Mesodermal cell (in vitro differentiated cells): ENCODE measurements around the gene STRIP1.

Experiments
- H3K27ac ChIP-seq: 2 replicates; pipeline ENCODE4 v1.7.0; 2013; ENCODE audit warnings: mild to moderate bottlenecking, low read depth, low read length, moderate library complexity; ENCODE audit not compliant: severe bottlenecking
- H3K36me3 ChIP-seq: 2 replicates; pipeline ENCODE4 v1.7.1; 2013; ENCODE audit warnings: mild to moderate bottlenecking, low read length, moderate library complexity; ENCODE audit not compliant: control insufficient read depth, insufficient read depth
- H3K4me1 ChIP-seq: one replicate; pipeline ENCODE4 v1.7.1; 2013; ENCODE audit warnings: mild to moderate bottlenecking, low read length; ENCODE audit not compliant: insufficient read depth, control insufficient read depth, poor library complexity, severe bottlenecking
- H3K4me3 ChIP-seq: 2 replicates; pipeline ENCODE4 v1.7.0; 2013; ENCODE audit warnings: low read length, control low read depth, mild to moderate bottlenecking; ENCODE audit not compliant: insufficient read depth, poor library complexity, severe bottlenecking; ENCODE audit errors: extremely low read depth
- H3K9me3 ChIP-seq: 2 replicates; pipeline ENCODE4 v1.7.1; 2013; ENCODE audit warnings: mild to moderate bottlenecking, low read length, moderate library complexity; ENCODE audit not compliant: control insufficient read depth
- WGBS, 2 experiments: methylation state at CpG; one replicate each; pipeline ENCODE4 v1.1.5; 2013; ENCODE audit warnings: missing lambda C conversion rate in 2 of 2; ENCODE audit not compliant: insufficient coverage in 2 of 2; 5-methylcytosine and 5-hydroxymethylcytosine counted together

Gene STRIP1

GRCh38 chr1:110094931-110095654, 60.7 kb downstream of the STRIP1 start:
- Histone ChIP-seq H3K36me3 (no peaks in the 10 kb centered on the region), H3K9me3 (peaks cover 9% of the 10 kb centered on the region), H3K4me1 (peaks cover 14% of the 10 kb centered on the region), H3K4me3 (no peak overlapping the region), H3K27ac (no peak overlapping the region)
- WGBS, 2 experiments, result 84% methylated on average over 4 of the region's 7 CpGs

DNA sequence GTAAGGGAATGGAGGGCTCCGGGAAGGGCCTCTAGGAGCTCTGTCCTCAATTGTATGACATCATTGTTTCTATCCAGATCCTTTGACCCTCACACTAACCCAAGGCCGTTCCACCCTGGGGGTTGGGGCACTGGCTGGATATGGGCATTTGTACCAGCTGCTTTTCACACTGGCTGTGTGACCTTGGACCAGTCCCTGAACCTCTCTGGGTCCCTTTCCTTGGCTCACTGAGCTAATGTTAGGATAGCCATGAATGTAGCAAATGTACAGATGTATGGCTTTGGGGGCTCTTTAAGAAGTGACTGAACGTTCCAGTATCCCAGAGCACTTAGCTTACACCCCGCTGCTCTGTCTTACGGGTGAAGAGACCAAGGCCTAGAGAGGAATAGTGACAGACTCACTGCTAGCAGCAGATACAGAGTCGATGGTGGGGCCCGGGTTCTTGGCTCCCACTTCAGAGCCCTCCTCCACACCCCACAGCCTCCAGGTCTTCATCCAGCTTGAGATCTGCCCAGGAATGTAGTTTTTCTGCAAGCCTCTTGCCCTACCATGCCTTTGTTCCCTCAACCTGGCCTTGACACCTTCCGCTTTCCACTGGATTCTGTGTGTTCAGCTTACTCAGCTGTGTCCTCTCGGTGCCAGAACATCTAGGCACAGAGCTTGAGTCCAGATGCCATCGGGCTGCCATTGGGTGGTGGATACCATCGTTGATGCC, 63.2 kb downstream of the STRIP1 start:
- Histone ChIP-seq H3K4me3 (no peak overlapping the region), H3K27ac (no peak overlapping the region), H3K4me1 (peaks cover 12% of the 10 kb centered on the region), H3K9me3 (peaks cover 9% of the 10 kb centered on the region), H3K36me3 (no peaks in the 10 kb centered on the region)
- WGBS, 2 experiments, result 89 to 97% methylated on average over 9 to 10 of the region's 11 CpGs

DNA sequence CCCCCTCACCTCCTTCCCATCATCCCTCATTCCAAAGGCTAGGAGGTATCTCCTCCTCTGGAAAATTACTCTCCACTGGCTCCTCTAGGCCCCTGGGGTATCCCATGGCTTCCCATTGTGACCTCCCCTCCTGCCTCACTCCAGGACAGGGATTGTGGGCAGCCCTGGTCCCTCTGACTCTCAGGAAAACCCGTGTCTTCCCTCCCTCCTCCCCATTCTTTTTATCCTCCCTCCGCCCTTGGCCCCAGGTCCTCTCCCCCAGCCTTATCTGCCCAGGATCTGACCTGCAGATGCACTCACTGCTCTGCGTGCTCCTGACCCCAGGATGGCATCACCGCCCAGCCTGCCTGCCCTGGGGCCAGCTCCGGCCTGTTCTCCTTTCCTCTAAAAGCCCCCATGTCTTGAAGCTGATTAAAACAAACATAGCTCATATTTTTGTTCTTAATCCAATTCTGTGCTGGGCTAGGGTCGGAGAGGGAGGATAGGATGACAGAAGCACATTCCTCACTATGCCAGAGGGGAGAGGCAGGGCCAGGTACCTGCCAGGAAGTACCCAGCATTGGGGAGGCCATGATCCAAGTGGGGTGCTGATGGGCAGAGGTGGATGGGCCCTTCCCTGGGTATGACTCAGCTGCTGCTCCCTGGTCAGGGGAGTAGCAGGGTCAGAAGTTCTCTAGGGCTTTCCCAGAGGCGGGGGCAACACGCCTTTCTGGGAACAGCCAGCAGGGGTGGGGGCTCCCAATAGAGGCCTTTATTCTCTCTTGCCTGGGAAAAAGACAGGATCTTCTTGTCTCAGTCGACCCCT, 64.0 kb downstream of the STRIP1 start:
- 61 to 72% methylated on average over 5 to 7 of the region's 9 CpGs for WGBS, 2 experiments
- H3K4me1 ChIP-seq, result peaks cover 12% of the 10 kb centered on the region
- no peaks in the 10 kb centered on the region for H3K36me3 ChIP-seq
- no peak overlapping the region for H3K4me3 ChIP-seq
- peaks cover 9% of the 10 kb centered on the region for H3K9me3 ChIP-seq
- no peak overlapping the region for H3K27ac ChIP-seq

DNA sequence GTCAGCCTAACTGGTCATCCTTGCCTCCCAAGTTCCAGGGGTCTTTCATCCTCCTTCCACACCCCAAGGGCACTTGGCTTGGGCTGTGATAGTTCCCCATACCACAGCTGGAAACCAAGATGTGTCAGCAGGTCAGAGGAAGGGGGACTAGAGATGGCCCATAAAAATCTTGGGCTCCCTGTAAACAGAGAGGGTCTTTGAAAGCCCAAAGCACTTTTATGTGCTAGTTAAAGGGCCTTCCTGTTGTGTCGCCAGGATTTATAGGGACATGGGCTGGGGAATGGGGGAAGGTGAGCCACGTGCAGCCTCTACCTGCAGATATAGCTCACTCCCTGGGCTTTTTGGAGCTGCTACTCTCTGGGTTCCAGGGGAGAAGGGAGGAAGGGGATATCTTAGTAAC, 65.9 kb downstream of the STRIP1 start:
- 85% methylated on average over 2 of the region's 2 CpGs; no CpG with 5 or more reads in 1 of the 2 experiments for WGBS, 2 experiments
- Histone ChIP-seq H3K27ac (no peak overlapping the region), H3K4me1 (peaks cover 12% of the 10 kb centered on the region), H3K4me3 (no peak overlapping the region), H3K9me3 (no peaks in the 10 kb centered on the region), H3K36me3 (no peaks in the 10 kb centered on the region)

DNA sequence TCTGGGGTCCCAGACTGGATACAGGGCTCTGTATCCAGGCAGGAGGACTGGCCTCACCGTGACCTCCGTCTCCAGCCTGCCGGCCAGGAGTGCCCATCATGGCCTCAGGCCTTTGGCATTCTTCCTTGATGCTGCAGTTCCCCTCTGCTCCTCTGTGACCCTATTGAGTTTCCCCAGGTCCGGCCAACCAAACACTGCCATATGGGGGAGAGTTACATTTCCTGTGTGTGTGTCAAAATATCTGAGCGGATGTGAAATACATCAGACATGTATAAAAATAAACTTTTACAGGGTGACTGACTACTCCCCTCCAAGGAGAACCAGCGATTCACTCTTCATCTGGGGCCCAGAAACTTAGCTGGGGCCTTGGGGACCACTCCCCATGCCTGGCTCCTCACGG, 67.7 kb downstream of the STRIP1 start:
- WGBS, 2 experiments, result 82 to 90% methylated on average over 4 to 5 of the region's 7 CpGs
- Histone ChIP-seq H3K9me3 (no peaks in the 10 kb centered on the region), H3K27ac (no peak overlapping the region), H3K4me1 (peaks cover 12% of the 10 kb centered on the region), H3K4me3 (no peak overlapping the region), H3K36me3 (no peaks in the 10 kb centered on the region)
